GM12891 (cell line): ENCODE results near the gene LTBP1.

ENCODE experiments used
- DNase-seq: peaks from one replicate; pipeline ENCODE4 v3.0.0; 2011; ENCODE audit warnings: low spot score; ENCODE audit not compliant: insufficient read length
- FAIRE-seq: peaks from 2 replicates; lab custom pipeline; 2011; peaks lifted over from hg19 to GRCh38; lab: Jason Lieb, UNC
- PAX5 ChIP-seq: IDR thresholded peaks from 2 replicates; pipeline ENCODE4 v1.6.1; 2011; ENCODE audit warnings: low read length, moderate library complexity, mild to moderate bottlenecking; ENCODE audit not compliant: insufficient read depth, severe bottlenecking
- POLR2A ChIP-seq: IDR thresholded peaks from 2 replicates; pipeline ENCODE4 v1.6.1; 2011; ENCODE audit warnings: low read depth, low read length, control low read depth
- POLR2AphosphoS5 ChIP-seq: IDR thresholded peaks from 2 replicates; pipeline ENCODE4 v1.6.1; 2011; ENCODE audit warnings: low read depth, low read length, control low read depth
- POU2F2 ChIP-seq: IDR thresholded peaks from 2 replicates; pipeline ENCODE4 v1.6.1; 2011; ENCODE audit warnings: low read depth, mild to moderate bottlenecking, control low read depth, low read length, moderate library complexity
- SPI1 ChIP-seq: IDR thresholded peaks from 2 replicates; pipeline ENCODE4 v1.6.1; 2011; ENCODE audit warnings: low read depth, low read length, control low read depth
- TAF1 ChIP-seq: IDR thresholded peaks from 2 replicates; pipeline ENCODE4 v1.6.1; 2011; ENCODE audit warnings: low read depth, low read length, control low read depth

Gene LTBP1

DNA sequence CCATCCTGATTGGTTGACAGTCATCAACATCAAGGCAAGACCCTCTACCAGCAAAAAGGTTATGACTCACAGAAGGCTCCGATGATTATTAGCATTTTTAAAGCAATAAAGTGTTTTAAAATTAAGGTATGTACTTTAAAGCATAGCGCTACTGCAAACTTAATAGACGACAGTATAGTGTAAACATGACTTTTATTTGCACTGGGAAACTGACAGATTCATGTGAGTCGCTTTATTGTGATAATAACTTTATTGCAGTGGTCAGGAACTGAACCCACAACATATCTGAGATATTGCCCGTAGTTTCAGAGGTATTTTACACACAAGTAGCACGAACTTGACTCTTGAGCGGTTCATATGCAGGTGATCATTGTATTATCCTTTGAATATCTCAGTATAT is 249.1 kb downstream of the LTBP1 start:
- FAIRE-seq (no peak), DNase-seq (no peak)
- TF ChIP-seq SPI1 (no peak), POLR2AphosphoS5 (no peak), PAX5 (no peak), POU2F2 (no peak), TAF1 (no peak), POLR2A (no peak)

DNA sequence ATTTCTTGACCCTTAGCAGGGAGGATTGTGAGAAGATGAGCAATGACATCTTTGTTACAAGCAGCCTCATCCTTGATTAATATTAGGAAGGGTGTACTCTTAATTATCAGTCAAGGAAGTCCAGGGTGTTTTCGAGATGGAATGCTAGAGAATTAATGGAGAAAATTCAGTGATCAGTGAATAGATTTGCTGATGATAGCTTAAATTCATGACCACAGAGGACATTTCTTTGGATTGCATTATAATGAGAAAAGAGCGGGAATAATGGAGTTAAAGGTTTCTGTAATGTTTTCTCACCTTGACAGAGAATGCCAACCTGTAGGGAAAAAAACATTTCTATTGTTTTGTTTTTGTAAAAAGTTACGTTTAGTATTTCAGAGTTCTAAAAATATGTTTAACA is 249.9 kb downstream of the LTBP1 start:
- FAIRE-seq (no peak), DNase-seq (no peak)
- no peak for TF ChIP-seq POU2F2
- TF ChIP-seq TAF1, result no peak
- no peak for TF ChIP-seq POLR2AphosphoS5
- TF ChIP-seq PAX5, result no peak
- TF ChIP-seq SPI1, result no peak
- no peak for TF ChIP-seq POLR2A

DNA sequence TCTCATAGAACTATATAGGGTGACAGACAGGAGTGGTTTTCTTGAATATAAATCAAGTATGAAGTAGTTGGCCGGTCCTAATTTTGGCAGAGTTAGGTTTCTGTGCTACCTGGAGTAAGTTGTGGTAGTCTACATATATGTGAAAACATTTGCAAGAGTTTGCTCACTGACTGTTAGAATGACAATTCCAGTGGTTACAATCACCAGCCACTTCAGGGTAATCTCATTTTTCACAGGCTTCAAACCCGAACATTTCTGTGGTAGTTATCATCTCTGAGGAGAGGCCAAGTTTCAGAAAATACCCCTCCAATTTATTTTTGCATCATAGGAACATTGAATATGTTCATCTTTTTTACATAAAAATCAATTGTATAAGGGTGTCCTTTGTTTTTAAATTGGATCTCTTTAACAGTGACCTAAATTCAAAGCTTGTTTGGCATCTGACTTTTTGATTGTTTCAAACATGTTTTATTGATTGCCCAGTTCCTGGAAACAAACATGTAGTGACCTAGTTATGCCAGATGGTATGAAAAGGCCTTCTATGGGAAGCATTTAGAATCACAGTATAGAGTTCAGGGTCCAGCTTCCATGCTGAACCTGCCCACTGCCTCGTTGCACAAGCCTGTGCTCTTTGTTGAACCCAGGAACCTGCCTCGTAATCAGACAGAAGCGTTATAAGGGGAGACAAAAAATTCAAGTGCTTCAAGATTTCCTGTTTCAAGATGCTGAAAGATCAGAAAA is 250.6 kb downstream of the LTBP1 start:
- no peak for TF ChIP-seq SPI1
- DNase-seq (no peak), FAIRE-seq (no peak)

DNA sequence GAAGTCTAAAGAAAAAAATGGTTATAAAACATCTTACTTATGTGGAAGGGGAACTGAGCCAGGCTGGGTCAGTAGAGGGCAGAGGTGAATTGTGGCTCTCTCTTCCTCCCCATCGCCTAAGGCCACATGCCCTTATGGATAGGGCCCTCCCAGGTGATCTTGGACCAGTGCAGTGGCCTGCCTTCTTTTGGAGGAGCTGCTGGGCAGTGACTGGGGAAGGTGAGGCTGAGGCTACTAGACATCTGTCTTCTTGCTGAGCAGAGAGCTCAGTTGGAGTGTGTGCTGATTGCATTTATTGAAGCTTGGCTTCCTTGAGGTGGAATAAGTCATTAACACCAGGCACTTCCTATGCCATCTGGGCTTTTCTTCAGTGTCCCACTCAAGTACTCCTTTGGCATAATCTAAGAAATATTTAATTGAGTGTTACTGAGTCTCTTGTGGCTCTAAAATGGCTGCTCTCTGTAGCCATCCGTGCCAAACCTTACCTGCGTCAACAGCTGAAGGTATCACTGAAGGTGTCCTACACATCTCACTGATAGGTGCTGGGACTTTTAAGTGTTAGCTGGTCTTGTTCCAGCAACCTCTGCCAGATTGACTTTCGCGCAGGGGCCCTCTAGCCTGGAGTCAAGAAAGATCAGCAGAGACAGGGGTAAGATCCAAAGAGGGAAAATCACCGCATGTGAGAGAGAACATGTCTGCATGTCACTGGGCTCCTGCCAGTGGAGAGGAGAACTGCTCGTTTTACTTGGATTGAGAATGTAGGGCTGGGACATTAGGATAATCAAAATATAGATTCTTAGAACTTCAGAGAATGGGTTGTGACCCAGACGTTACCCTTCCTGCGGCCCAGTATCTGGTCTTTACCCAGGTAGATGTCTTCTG is 256.1 kb downstream of the LTBP1 start:
- TF ChIP-seq TAF1 (no peak), SPI1 (no peak), POLR2A (no peak), POU2F2 (no peak), PAX5 (no peak), POLR2AphosphoS5 (no peak)
- no peak for DNase-seq
- no peak for FAIRE-seq

DNA sequence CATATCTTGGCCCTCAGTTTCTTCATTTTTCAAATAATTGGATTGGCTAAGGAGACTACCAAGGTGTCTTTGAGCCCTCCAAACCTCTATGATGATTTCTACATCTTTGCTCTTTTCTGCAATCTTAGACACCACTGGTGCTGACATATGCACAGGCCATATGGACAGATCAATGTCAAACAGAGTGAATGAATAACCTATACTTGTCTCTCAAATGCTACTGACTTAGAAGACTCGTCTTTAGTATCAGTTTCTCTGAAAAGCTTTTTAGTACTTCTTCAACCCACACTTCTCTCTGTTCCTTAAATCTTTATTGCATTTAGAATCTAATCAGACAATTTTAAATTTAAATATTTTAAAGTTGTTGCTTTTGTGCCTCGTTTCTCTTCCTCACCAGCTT is 258.2 kb downstream of the LTBP1 start:
- TF ChIP-seq SPI1 (peak; percentile 47; the same call in 1 of the 2 replicates), TAF1 (no peak)
- DNase-seq, result no peak
- FAIRE-seq, result no peak

DNA sequence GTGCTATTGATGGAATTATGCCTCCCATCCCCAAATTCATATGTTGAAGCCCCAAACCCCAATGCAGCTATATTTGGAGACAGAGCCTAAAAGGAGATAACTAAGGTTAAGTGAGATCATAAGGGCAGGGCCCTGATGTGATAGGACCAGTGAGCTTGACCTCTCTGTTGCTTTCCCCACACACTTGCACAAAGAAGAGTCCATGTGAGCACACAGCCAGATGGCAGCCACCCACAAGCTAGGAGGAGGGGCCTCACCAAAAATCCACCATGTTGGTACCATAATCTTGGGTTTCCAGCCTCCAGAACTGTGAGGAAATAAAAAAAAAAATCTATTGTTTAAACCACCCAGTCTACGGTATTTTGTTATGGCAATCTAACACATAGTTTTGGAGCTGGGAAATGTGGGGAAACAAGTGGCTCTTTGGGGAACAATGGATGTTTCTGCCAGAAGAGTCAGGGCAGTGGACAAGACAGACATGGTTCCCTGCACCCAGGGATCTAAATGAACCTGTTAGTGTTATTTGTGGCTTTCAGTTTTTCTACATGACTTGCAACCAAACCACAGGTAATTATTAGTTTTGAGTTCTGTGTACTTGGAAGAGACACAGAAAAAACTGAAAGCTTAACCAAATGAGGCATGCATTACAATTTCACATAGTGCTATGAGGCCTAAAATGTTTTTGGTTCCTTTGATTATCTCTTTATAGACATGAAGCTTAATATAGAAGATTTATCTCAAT is 259.1 kb downstream of the LTBP1 start:
- FAIRE-seq (peak; percentile 84), DNase-seq (peak; percentile 11)
- TF ChIP-seq POU2F2, result peak; percentile 29; the same call in 1 of the 2 replicates
- no peak for TF ChIP-seq TAF1
- peak; percentile 97 for TF ChIP-seq PAX5
- no peak for TF ChIP-seq POLR2A
- no peak for TF ChIP-seq SPI1
- TF ChIP-seq POLR2AphosphoS5, result no peak

DNA sequence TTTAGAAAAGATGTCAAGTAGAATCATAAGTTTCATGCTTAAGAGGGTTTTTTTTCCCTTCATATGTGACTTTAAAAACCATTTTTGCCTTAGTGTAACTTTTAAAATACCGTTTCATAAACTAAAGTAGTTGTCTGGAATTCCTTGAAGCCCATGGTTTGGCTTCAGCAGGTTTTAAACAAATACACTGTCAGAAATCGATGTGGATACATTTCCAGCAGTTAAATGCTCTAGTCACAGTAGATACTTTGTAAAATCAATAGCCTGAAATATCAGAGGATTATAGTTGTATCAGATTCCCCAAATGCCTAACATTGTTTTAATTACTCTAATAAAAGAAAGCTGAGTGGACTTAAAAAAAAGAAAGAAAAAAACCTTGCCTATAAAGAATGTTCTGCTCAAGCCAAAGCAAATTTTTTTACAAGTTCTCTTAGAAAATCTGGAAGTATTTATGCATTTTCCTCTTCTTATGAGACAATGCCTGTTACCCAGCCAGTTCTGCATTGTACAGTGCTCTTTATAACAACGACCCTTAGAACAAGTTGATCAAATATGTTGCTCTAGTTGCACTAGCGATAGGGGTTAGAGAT is 260.5 kb downstream of the LTBP1 start:
- no peak for TF ChIP-seq POLR2AphosphoS5
- no peak for TF ChIP-seq POLR2A
- no peak for TF ChIP-seq PAX5
- no peak for TF ChIP-seq SPI1
- TF ChIP-seq TAF1, result no peak
- no peak for TF ChIP-seq POU2F2
- no peak for DNase-seq
- no peak for FAIRE-seq

DNA sequence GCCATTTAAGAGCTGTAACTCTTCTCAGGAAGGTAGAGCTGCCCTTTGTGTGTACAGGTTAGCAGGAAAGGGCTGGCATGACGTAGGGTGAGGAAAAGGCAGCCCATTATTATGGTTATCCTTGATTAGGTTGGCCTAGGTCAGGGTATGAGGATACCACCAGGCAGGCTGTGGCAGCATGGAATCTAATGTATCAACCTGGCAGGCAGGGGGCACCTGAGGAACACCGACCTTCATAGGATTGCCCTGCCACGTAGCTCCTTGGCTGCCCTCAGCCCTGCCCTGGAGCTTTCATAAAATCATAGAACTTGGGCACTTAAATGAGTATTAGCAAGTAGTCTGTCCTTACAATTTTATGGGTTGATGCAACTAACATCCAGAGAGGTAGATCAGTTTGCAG is 261.6 kb downstream of the LTBP1 start:
- DNase-seq (no peak), FAIRE-seq (no peak)
- TF ChIP-seq TAF1 (no peak), POU2F2 (no peak), POLR2A (no peak), SPI1 (no peak), POLR2AphosphoS5 (no peak), PAX5 (no peak)

DNA sequence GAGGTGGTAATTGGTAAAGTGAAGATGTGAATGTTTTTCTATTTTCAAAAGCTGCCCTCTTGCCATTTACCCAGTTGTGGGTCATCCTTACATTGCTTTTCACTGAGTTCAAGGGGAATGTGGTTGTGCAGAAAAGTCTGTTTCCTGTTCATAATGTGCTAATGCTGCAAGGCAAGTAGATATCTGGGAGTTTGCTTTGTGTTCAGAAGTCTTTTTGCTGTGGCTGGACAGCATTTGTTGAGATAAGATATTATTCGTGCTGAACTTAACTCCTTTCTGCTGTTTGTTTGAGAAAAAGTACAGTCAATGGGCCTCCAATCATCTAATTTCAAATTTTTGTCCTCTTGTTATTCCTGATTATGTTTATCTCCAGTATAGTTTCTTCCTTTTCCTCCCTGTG is 263.2 kb downstream of the LTBP1 start:
- no peak for FAIRE-seq
- DNase-seq, result no peak
- no peak for TF ChIP-seq PAX5
- TF ChIP-seq SPI1, result no peak
- TF ChIP-seq TAF1, result no peak
